NCI-H1105 treated with DMSO at 0.1 percent for 48 hours (cell line): ENCODE data around the gene LAMA2.

Source experiments
- DNase-seq: peaks from one replicate; lab custom pipeline; 2025; lab: John Stamatoyannopoulos, UW

The LAMA2 gene

GRCh38 chr6:129451187-129451586 is 568.2 kb downstream of the LAMA2 start:
- DNase-seq: no peak

GRCh38 chr6:129453073-129453472 is 570.1 kb downstream of the LAMA2 start:
- no peak for DNase-seq

- DNase-seq: no peak
Observed at GRCh38 chr6:129454488-129454887, 571.5 kb downstream of the LAMA2 start.

GRCh38 chr6:129455126-129455769 is 572.3 kb downstream of the LAMA2 start:
- DNase-seq: no peak

GRCh38 chr6:129460221-129460620 is 577.3 kb downstream of the LAMA2 start:
- DNase-seq: no peak

- DNase-seq: no peak
Observed at GRCh38 chr6:129469070-129469662, 586.2 kb downstream of the LAMA2 start.

GRCh38 chr6:129472239-129472638 is 589.3 kb downstream of the LAMA2 start:
- no peak for DNase-seq

GRCh38 chr6:129473546-129473945 is 590.6 kb downstream of the LAMA2 start:
- peak; percentile 99 for DNase-seq

GRCh38 chr6:129475477-129476247 is 592.7 kb downstream of the LAMA2 start:
- no peak for DNase-seq

GRCh38 chr6:129476248-129476564 is 593.3 kb downstream of the LAMA2 start:
- no peak for DNase-seq

- DNase-seq: peak; percentile 35
Observed at GRCh38 chr6:129476810-129477209, 593.9 kb downstream of the LAMA2 start.

GRCh38 chr6:129478379-129478778 is 595.4 kb downstream of the LAMA2 start:
- no peak for DNase-seq

- no peak for DNase-seq
Observed at GRCh38 chr6:129481706-129482105, 598.8 kb downstream of the LAMA2 start.

GRCh38 chr6:129485746-129486145 is 602.8 kb downstream of the LAMA2 start:
- DNase-seq: no peak

GRCh38 chr6:129486327-129486726 is 603.4 kb downstream of the LAMA2 start:
- DNase-seq: no peak

GRCh38 chr6:129488313-129488712 is 605.4 kb downstream of the LAMA2 start:
- DNase-seq: peak; percentile 94

GRCh38 chr6:129489215-129489765 is 606.4 kb downstream of the LAMA2 start:
- DNase-seq: no peak

- no peak for DNase-seq
Observed at GRCh38 chr6:129490521-129491255, 607.8 kb downstream of the LAMA2 start.

- no peak for DNase-seq
Observed at GRCh38 chr6:129491436-129491835, 608.5 kb downstream of the LAMA2 start.

GRCh38 chr6:129492260-129492659 is 609.3 kb downstream of the LAMA2 start:
- no peak for DNase-seq

- DNase-seq: no peak
Observed at GRCh38 chr6:129493354-129493902, 610.5 kb downstream of the LAMA2 start.

GRCh38 chr6:129494099-129494498 is 611.2 kb downstream of the LAMA2 start:
- DNase-seq: no peak
